Panc1 (cell line): ENCODE results near the gene RPS6KA4.

Source experiments
- CTCF ChIP-seq: fragments of 450-650 bp; IDR thresholded peaks from 2 replicates; pipeline ENCODE4 v1.5.1; 2017; ENCODE audit warnings: mild to moderate bottlenecking
- POLR2AphosphoS5 ChIP-seq: IDR thresholded peaks from 2 replicates; pipeline ENCODE4 v1.6.1; 2012; ENCODE audit warnings: mild to moderate bottlenecking, low read depth, low read length, moderate library complexity
- REST ChIP-seq, 2 experiments: IDR thresholded peaks; 2 replicates each; pipeline ENCODE4 v1.6.1; 2011 to 2012; ENCODE audit warnings: low read depth in 2 of 2, control low read depth in 1 of 2, low read length in 1 of 2, mild to moderate bottlenecking in 1 of 2, moderate library complexity in 1 of 2; ENCODE audit not compliant: insufficient read depth in 1 of 2

- TF ChIP-seq REST (IDR thresholded peaks at IDR 0.05; ENCODE audit: insufficient read depth in 1 of 2, low read depth in 2 of 2, low read length in 1 of 2) = no peak
- no peak for TF ChIP-seq CTCF
- TF ChIP-seq POLR2AphosphoS5 = no peak
Measured at GRCh38 chr11:64378335-64378880, 19.4 kb downstream of the RPS6KA4 start.
